ENCODE results near the gene FRMPD1.

DNA sequence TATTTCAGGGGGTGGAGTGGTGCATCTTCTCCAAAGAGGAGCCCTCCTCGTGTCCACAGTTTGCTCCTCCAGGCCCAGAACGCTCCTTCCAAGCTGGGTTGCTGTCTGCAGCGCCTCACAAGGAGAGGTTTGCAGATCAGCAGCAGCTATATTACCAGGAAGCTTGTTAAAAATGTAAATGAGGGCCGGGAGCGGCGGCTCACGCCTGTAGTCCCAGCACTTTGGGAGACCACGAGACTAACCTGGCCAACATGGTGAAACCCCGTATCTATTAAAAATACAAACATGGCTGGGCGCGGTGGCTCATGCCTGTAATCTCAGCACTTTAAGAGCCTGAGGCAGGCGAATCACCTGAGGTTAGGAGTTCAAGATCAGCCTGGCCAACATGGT is 25.0 kb upstream of the FRMPD1 start:
- TF ChIP-seq POLR2A (IDR thresholded peaks at IDR 0.05; ENCODE audit: low read length) (no peak), POLR2AphosphoS2 (conservative IDR thresholded peaks at IDR 0.05; ENCODE audit: low read length) (no peak), RFX5 (IDR thresholded peaks at IDR 0.05) (no peak), CEBPB (IDR thresholded peaks at IDR 0.05) (no peak), CBX8 (IDR thresholded peaks at IDR 0.05) (no peak), ZC3H11A (IDR thresholded peaks at IDR 0.05) (no peak), ZNF302 (CRISPR knock-in tag; IDR thresholded peaks at IDR 0.05) (no peak), HEYL (CRISPR knock-in tag; IDR thresholded peaks at IDR 0.05) (no peak), EHMT2 (IDR thresholded peaks at IDR 0.05; ENCODE audit: low read depth) (no peak), SREBF2 (IDR thresholded peaks at IDR 0.05) (no peak)
- TF ChIP-seq, protein P1, sequence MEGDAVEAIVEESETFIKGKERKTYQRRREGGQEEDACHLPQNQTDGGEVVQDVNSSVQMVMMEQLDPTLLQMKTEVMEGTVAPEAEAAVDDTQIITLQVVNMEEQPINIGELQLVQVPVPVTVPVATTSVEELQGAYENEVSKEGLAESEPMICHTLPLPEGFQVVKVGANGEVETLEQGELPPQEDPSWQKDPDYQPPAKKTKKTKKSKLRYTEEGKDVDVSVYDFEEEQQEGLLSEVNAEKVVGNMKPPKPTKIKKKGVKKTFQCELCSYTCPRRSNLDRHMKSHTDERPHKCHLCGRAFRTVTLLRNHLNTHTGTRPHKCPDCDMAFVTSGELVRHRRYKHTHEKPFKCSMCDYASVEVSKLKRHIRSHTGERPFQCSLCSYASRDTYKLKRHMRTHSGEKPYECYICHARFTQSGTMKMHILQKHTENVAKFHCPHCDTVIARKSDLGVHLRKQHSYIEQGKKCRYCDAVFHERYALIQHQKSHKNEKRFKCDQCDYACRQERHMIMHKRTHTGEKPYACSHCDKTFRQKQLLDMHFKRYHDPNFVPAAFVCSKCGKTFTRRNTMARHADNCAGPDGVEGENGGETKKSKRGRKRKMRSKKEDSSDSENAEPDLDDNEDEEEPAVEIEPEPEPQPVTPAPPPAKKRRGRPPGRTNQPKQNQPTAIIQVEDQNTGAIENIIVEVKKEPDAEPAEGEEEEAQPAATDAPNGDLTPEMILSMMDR (IDR thresholded peaks at IDR 0.05): no peak
- TF ChIP-seq, protein P2, sequence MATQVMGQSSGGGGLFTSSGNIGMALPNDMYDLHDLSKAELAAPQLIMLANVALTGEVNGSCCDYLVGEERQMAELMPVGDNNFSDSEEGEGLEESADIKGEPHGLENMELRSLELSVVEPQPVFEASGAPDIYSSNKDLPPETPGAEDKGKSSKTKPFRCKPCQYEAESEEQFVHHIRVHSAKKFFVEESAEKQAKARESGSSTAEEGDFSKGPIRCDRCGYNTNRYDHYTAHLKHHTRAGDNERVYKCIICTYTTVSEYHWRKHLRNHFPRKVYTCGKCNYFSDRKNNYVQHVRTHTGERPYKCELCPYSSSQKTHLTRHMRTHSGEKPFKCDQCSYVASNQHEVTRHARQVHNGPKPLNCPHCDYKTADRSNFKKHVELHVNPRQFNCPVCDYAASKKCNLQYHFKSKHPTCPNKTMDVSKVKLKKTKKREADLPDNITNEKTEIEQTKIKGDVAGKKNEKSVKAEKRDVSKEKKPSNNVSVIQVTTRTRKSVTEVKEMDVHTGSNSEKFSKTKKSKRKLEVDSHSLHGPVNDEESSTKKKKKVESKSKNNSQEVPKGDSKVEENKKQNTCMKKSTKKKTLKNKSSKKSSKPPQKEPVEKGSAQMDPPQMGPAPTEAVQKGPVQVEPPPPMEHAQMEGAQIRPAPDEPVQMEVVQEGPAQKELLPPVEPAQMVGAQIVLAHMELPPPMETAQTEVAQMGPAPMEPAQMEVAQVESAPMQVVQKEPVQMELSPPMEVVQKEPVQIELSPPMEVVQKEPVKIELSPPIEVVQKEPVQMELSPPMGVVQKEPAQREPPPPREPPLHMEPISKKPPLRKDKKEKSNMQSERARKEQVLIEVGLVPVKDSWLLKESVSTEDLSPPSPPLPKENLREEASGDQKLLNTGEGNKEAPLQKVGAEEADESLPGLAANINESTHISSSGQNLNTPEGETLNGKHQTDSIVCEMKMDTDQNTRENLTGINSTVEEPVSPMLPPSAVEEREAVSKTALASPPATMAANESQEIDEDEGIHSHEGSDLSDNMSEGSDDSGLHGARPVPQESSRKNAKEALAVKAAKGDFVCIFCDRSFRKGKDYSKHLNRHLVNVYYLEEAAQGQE (IDR thresholded peaks at IDR 0.05): no peak
- TF ChIP-seq, protein P3, sequence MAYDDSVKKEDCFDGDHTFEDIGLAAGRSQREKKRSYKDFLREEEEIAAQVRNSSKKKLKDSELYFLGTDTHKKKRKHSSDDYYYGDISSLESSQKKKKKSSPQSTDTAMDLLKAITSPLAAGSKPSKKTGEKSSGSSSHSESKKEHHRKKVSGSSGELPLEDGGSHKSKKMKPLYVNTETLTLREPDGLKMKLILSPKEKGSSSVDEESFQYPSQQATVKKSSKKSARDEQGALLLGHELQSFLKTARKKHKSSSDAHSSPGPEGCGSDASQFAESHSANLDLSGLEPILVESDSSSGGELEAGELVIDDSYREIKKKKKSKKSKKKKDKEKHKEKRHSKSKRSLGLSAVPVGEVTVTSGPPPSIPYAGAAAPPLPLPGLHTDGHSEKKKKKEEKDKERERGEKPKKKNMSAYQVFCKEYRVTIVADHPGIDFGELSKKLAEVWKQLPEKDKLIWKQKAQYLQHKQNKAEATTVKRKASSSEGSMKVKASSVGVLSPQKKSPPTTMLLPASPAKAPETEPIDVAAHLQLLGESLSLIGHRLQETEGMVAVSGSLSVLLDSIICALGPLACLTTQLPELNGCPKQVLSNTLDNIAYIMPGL (CRISPR knock-in tag; IDR thresholded peaks at IDR 0.05; ENCODE audit: borderline replicate concordance): no peak
- TF ChIP-seq, protein P4, sequence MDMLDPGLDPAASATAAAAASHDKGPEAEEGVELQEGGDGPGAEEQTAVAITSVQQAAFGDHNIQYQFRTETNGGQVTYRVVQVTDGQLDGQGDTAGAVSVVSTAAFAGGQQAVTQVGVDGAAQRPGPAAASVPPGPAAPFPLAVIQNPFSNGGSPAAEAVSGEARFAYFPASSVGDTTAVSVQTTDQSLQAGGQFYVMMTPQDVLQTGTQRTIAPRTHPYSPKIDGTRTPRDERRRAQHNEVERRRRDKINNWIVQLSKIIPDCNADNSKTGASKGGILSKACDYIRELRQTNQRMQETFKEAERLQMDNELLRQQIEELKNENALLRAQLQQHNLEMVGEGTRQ (IDR thresholded peaks at IDR 0.05): no peak
